ENCODE results near the gene ERICH6B.

The ERICH6B gene

DNA sequence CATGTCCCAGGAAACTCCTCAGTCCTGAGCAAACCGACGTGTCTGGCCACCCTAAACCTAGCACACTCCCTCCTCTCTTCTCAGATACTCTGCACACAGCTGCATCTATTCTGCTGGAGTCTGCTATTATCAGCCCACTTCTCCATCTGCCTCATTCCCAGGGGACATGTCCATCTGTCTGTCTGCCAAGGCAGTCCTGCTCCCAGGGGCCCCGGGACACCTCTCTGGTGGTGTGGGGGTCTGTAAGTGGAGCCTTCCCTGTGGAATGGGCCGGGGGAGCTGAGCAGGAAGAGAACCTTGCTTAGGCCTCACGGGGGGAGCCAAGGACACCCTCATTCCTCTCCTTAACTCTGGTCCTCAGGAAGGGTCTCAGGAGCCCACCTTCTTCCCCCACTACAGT, 72.7 kb downstream of the ERICH6B start:
- no peak overlapping the region for H3K27ac Mint-ChIP-seq
- H3K27me3 Mint-ChIP-seq (ENCODE audit: low read depth) = peaks cover 4% of the 10 kb centered on the region
- no peaks in the 10 kb centered on the region for H3K4me1 Mint-ChIP-seq (ENCODE audit: low read depth)
- peaks cover 2% of the 10 kb centered on the region for H3K36me3 Mint-ChIP-seq (ENCODE audit: low read depth)
- DNase-seq (ENCODE audit: low spot score) = no peak
- no peak overlapping the region for H3K4me3 Mint-ChIP-seq
- H3K9me3 Mint-ChIP-seq = no peaks in the 10 kb centered on the region

DNA sequence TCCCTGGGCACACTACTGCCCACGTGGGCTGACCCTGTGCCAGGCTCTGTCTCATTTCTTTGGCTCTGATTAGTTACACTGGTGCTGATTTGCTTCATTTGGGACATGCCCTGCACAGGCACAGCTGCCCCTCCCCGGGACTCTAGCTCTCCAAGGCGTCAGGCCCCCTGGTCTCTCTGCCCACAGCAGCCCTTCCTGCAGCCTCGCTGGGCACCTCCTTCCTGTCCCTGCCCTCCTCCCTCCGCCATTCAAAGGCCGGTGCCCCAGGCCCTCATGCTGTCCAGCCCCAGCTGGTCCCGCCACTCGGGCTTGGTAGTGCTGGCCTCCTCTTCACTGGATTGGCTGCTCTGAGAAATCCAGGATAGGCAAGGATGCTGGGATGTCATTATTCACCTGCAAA, 73.1 kb downstream of the ERICH6B start:
- peaks cover under 1% of the 10 kb centered on the region for H3K27me3 Mint-ChIP-seq (ENCODE audit: low read depth)
- no peak overlapping the region for H3K27ac Mint-ChIP-seq
- no peak overlapping the region for H3K4me3 Mint-ChIP-seq
- DNase-seq (ENCODE audit: low spot score) = no peak
- peaks cover 2% of the 10 kb centered on the region for H3K36me3 Mint-ChIP-seq (ENCODE audit: low read depth)
- no peaks in the 10 kb centered on the region for H3K4me1 Mint-ChIP-seq (ENCODE audit: low read depth)
- H3K9me3 Mint-ChIP-seq = no peaks in the 10 kb centered on the region

DNA sequence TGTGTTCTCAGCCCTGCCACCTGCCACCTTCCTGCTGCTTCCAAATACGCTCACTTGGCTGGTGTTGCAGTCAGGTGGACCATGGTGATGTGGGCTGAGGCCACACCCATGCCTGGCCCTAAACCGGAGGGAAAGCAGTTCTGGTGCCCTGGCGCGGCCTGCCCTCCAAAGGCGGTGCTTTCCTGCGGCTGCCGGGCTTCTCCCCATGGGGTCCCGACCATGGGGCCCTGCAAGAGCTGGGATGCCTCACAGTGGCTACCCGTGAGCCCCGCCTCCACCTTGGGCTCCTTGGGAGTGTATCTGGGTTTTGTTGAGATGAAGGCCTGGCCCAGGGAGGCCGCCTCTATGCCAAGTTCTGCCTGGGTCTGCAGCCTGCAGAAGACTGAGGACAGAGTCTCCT, 73.7 kb downstream of the ERICH6B start:
- Mint-ChIP-seq H3K4me3 (no peak overlapping the region), H3K36me3 (ENCODE audit: low read depth) (peaks cover 2% of the 10 kb centered on the region), H3K4me1 (ENCODE audit: low read depth) (peaks cover 5% of the 10 kb centered on the region), H3K27me3 (ENCODE audit: low read depth) (no peaks in the 10 kb centered on the region), H3K27ac (no peak overlapping the region), H3K9me3 (no peaks in the 10 kb centered on the region)
- DNase-seq (ENCODE audit: low spot score) = no peak

DNA sequence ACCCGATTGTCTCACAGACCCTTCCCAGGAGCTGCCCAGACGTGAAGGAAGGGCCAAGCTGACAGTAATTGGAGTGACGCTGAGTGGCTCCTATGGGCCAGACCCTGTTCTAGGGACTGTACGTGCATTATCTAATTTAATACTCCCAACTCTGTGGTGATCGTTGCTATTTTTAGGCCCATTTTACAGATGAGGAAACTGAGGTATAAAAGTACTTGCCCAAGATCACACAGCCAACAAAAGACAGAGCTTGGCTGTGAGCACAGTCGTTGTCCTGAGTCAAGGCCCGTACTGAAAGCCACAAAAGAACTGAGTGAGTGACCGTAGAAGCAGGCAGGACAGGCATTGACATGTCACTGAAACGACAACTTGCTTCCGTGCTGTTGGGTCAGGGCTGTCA, 74.7 kb downstream of the ERICH6B start:
- DNase-seq (ENCODE audit: low spot score) = no peak
- H3K4me1 Mint-ChIP-seq (ENCODE audit: low read depth) = peaks cover 5% of the 10 kb centered on the region
- no peak overlapping the region for H3K27ac Mint-ChIP-seq
- H3K36me3 Mint-ChIP-seq (ENCODE audit: low read depth) = peaks cover 4% of the 10 kb centered on the region
- no peaks in the 10 kb centered on the region for H3K27me3 Mint-ChIP-seq (ENCODE audit: low read depth)
- no peak overlapping the region for H3K4me3 Mint-ChIP-seq
- H3K9me3 Mint-ChIP-seq = no peaks in the 10 kb centered on the region

DNA sequence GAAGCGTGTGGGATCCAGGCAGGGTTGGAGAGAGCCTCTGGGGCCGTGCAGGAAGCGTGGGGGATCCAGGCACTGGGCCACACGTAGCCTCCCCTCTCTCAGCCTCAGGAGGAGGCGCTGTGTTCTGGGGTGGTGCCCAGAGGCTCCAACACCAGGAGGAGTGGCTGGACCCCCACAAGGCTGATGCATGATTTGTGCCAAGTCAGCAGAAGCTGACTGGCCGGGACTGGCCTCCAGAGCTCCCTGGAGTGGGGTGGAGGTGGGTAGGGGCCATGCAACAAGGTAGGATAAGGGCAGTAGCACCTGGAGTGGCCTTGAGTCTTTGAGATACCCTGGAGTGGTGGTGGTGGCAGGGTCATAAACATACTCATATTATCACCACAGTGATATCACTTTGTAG, 75.3 kb downstream of the ERICH6B start:
- no peaks in the 10 kb centered on the region for H3K9me3 Mint-ChIP-seq
- H3K4me1 Mint-ChIP-seq (ENCODE audit: low read depth) = peaks cover 5% of the 10 kb centered on the region
- peaks cover 10% of the 10 kb centered on the region for H3K36me3 Mint-ChIP-seq (ENCODE audit: low read depth)
- H3K4me3 Mint-ChIP-seq = no peak overlapping the region
- DNase-seq (ENCODE audit: low spot score) = no peak
- H3K27me3 Mint-ChIP-seq (ENCODE audit: low read depth) = no peaks in the 10 kb centered on the region
- no peak overlapping the region for H3K27ac Mint-ChIP-seq

DNA sequence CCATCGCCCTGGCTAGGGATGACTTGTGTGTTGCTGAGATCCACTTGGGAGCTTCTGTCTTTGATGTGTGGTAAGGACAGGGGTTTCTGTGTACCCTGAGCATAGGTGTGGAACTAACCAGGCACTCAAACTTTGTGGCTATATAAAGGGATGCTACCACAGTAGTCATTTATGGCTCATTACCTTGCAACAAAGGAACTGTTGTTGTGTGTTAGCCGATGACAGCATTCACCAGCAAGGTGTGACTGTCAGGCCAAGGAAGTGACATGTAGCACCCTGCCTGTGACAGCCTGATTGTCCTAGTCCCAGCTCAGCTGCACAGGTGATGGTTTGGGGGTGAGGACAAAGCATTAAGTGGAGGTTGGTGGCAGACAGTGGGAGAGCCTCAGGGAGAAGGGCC, 77.2 kb downstream of the ERICH6B start:
- Mint-ChIP-seq H3K4me1 (ENCODE audit: low read depth) (peaks cover 5% of the 10 kb centered on the region), H3K27ac (no peak overlapping the region), H3K36me3 (ENCODE audit: low read depth) (peaks cover 25% of the 10 kb centered on the region), H3K27me3 (ENCODE audit: low read depth) (no peaks in the 10 kb centered on the region), H3K9me3 (no peaks in the 10 kb centered on the region), H3K4me3 (no peak overlapping the region)
- no peak for DNase-seq (ENCODE audit: low spot score)

DNA sequence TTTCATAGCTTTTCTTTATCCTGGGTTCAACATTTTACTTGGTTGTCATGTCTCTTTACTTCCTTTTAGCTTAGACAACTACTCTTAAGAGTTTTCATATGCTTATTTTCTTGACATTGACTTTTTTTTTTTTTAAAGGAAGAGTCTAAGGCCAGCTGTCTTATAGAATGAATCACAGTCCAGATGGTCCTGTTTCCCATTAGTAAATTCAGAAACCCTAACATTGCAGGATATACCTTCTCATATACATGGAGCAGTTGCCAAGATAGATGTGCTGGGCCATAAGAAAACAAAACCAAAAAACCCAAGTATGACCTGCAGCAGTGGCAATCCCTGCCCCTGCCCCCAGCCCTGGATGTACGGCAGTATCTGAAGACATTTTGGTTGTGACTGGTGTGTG, 78.0 kb downstream of the ERICH6B start:
- Mint-ChIP-seq H3K4me3 (no peak overlapping the region), H3K27me3 (ENCODE audit: low read depth) (no peaks in the 10 kb centered on the region), H3K27ac (no peak overlapping the region), H3K9me3 (no peaks in the 10 kb centered on the region), H3K4me1 (ENCODE audit: low read depth) (peaks cover 5% of the 10 kb centered on the region), H3K36me3 (ENCODE audit: low read depth) (peaks cover 32% of the 10 kb centered on the region)
- DNase-seq (ENCODE audit: low spot score) = no peak

DNA sequence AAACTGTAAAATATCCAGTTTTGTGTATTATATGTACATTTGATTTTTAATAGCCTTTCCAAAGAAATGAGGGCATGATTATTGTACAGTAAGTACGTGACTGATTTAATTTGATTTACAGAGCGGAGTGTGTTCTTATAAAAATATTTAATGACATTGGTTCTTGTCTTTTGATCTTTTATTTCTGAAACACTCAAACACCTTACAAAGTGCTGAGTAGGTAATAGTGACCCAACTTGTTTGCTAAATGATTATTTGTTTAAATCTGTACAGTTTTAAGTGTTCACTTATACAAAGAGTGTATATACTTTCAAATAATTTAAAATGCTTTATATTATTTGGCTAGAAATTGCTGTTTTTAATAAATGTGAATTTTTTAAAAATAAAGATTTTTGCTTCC, 79.3 kb downstream of the ERICH6B start:
- DNase-seq (ENCODE audit: low spot score) = no peak
- H3K4me3 Mint-ChIP-seq = no peak overlapping the region
- H3K36me3 Mint-ChIP-seq (ENCODE audit: low read depth) = peaks cover 35% of the 10 kb centered on the region
- peaks cover 5% of the 10 kb centered on the region for H3K4me1 Mint-ChIP-seq (ENCODE audit: low read depth)
- H3K27me3 Mint-ChIP-seq (ENCODE audit: low read depth) = no peaks in the 10 kb centered on the region
- no peaks in the 10 kb centered on the region for H3K9me3 Mint-ChIP-seq
- no peak overlapping the region for H3K27ac Mint-ChIP-seq

DNA sequence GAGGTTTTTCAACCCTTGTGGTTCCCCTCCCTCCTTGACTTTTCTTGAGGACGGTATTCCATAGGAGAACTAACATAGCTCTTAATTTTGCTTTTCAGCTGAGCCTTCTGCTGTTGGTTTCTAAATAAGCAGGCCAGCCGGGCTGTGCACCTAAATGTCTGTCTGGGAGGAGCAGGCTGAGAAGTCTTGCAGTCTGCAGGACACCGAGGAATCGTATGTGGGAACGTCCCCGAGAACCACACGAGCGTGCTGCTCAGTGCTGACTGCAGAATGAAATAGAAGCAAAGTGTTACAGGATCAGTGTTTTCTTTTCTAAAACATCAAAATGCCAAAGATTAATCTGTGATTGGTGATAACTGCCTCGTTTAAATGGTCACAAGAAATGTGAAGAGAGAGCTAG, 80.9 kb downstream of the ERICH6B start:
- peaks cover 5% of the 10 kb centered on the region for H3K4me1 Mint-ChIP-seq (ENCODE audit: low read depth)
- H3K9me3 Mint-ChIP-seq = no peaks in the 10 kb centered on the region
- H3K27me3 Mint-ChIP-seq (ENCODE audit: low read depth) = no peaks in the 10 kb centered on the region
- H3K27ac Mint-ChIP-seq = no peak overlapping the region
- DNase-seq (ENCODE audit: low spot score) = no peak
- no peak overlapping the region for H3K4me3 Mint-ChIP-seq
- peaks cover 44% of the 10 kb centered on the region for H3K36me3 Mint-ChIP-seq (ENCODE audit: low read depth)

DNA sequence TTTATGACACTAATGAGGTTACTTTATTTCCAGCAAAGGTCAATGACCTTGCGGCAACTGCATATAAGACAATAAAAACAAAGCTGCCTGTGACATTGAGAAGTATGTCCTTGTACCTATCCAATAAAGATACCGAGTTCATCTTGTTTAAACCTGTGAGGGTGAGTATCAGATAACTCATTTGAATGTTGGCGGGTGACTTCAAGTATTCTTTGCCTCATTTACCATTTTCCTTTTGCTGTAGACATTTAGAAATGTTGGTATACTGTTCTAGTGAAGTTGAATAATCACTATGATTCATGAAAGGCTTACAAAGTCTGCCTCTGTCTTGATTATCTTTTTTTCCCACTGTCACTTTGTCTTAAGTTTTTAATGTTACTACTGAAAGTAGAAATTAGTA, 85.8 kb downstream of the ERICH6B start:
- H3K36me3 Mint-ChIP-seq (ENCODE audit: low read depth) = peaks cover 48% of the 10 kb centered on the region
- H3K27me3 Mint-ChIP-seq (ENCODE audit: low read depth) = no peaks in the 10 kb centered on the region

DNA sequence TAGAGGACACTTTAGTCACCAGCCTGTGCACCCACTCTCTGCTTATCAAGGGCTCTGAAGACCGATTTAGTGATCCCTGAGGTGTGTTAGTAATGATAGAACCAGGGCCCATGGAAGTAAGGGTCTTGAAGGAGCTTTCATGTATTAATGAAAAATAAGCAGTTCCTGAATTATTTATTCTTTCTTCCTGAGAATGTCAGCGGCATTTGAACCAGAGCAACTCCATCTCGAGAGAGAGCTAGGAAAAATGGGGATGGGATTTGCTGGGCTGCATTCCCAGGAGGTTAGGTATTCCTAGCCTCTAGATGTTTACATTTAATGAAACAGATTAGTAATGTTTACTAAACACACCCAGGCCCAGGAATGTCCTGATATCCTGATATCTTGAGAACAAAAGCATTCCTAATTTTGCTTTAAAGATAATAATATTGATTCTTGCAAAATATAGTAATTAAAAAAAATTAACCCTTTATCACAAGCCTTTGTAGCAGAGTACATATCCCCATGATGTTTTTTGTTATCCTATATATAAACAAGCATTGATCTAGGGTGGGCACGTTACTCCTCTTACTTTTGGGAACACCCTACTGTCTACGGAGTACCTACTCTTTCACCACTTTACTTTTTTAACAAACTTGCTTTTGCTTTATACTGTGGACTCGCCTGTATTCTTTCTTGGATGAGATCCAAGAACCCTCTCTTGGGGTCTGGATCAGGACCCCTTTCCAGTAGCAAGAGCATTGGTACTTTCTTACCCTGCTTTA, 87.7 kb downstream of the ERICH6B start:
- peaks cover 37% of the 10 kb centered on the region for H3K36me3 Mint-ChIP-seq (ENCODE audit: low read depth)
- H3K4me3 Mint-ChIP-seq = no peak overlapping the region
- no peak overlapping the region for H3K27ac Mint-ChIP-seq
- no peaks in the 10 kb centered on the region for H3K27me3 Mint-ChIP-seq (ENCODE audit: low read depth)
- no peak for DNase-seq (ENCODE audit: low spot score)
- no peaks in the 10 kb centered on the region for H3K4me1 Mint-ChIP-seq (ENCODE audit: low read depth)
- no peaks in the 10 kb centered on the region for H3K9me3 Mint-ChIP-seq

More for the DNA sequence above, 85.8 kb downstream of the ERICH6B start:
- Mint-ChIP-seq H3K4me3 (no peak overlapping the region), H3K27ac (no peak overlapping the region), H3K9me3 (no peaks in the 10 kb centered on the region), H3K4me1 (ENCODE audit: low read depth) (no peaks in the 10 kb centered on the region)
- no peak for DNase-seq (ENCODE audit: low spot score)

DNA sequence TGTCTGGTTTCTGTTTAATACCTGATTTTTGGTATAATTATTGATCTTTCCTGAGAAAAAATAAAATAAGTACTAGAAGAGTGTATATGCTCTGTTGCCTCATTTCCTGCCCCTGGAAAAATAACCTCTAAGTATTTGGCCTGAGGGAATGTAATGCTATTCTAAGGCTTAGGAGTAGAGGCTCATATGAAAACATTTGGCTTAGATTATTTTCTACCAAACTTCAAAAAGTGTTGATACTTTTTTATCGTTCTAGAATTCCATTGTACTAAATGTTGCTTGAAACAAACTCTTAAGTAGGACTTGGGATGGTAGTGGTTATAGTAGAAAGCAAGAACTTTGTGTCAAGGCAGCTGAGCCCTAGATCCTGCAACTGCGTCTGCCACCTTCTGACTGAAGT, 93.0 kb downstream of the ERICH6B start:
- Mint-ChIP-seq H3K9me3 (no peaks in the 10 kb centered on the region), H3K4me3 (no peak overlapping the region), H3K27me3 (ENCODE audit: low read depth) (no peaks in the 10 kb centered on the region), H3K4me1 (ENCODE audit: low read depth) (peaks cover 6% of the 10 kb centered on the region), H3K27ac (no peak overlapping the region), H3K36me3 (ENCODE audit: low read depth) (peaks cover 58% of the 10 kb centered on the region)
- DNase-seq (ENCODE audit: low spot score) = no peak

DNA sequence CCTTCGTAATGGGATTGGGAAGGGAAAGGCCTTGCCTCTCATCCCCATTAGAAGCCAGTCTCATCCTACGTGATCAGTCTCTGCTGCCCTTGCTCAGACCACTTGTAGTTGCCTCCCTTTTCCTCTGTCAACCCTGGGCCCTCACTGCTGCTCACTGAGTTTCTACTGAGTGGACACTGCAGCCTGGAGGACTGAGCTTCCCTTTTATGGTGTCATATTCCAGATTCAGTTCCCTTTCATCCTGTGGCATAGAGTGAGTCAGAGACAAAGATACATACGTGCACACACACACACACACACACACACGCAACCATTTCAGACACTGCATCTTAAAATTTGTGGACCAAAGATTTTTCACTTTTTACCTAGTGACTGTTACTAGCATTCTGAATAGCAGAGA, 94.2 kb downstream of the ERICH6B start:
- DNase-seq (ENCODE audit: low spot score) = no peak
- Mint-ChIP-seq H3K27ac (no peak overlapping the region), H3K36me3 (ENCODE audit: low read depth) (peaks cover 62% of the 10 kb centered on the region), H3K27me3 (ENCODE audit: low read depth) (no peaks in the 10 kb centered on the region), H3K4me3 (no peak overlapping the region), H3K9me3 (no peaks in the 10 kb centered on the region), H3K4me1 (ENCODE audit: low read depth) (peaks cover 9% of the 10 kb centered on the region)

DNA sequence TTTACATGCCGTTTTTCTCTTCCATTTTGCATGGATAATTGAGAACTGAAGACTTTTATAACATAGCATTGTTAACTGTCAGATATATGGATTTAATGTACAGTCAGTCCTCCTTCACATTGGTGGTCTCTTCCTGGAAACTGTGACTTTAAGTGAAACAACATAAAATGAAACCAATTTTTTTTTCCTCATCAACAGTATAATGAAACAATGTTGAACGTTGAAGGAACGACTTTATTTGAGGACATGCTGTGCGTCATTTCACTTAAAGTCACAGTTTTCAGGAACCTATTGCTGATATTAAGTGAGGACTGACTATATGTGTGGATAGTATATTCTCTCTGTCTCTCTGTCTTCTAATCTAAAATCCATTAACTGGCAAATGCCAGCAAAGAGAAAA, 96.0 kb downstream of the ERICH6B start:
- Mint-ChIP-seq H3K9me3 (no peaks in the 10 kb centered on the region), H3K27me3 (ENCODE audit: low read depth) (no peaks in the 10 kb centered on the region), H3K4me1 (ENCODE audit: low read depth) (peaks cover 11% of the 10 kb centered on the region), H3K27ac (peak overlapping the region; percentile 45), H3K4me3 (no peak overlapping the region), H3K36me3 (ENCODE audit: low read depth) (peaks cover 56% of the 10 kb centered on the region)
- no peak for DNase-seq (ENCODE audit: low spot score)
